ENCODE data around the gene TGFBRAP1. TPM values are rescaled to one million over a fixed set of nuclear protein-coding genes. Genes with fewer than 3 reads are reported as not detected.
A peak's percentile ranks its signal among the peaks of the same experiment; 100 is the strongest.

The TGFBRAP1 gene
- total RNA-seq, 1 experiment from 2014 or later = 16.7 TPM

GRCh38 chr2:105296017-105296611 lies 33.4 kb downstream of the TGFBRAP1 start:
- BruUV-seq (replicated peaks) = no TSS peak
- H3K36me3 ChIP-seq (ENCODE audit: low read depth) = no peaks in the 10 kb centered on the region; the same call in 1 of the 2 replicates
- H3K27me3 ChIP-seq (ENCODE audit: insufficient read depth, low read depth) = no peaks in the 10 kb centered on the region
- H3K79me2 ChIP-seq (ENCODE audit: low read depth) = no peaks in the 10 kb centered on the region
- H4K20me1 ChIP-seq (ENCODE audit: insufficient read depth) = peaks cover 13% of the 10 kb centered on the region; the same call in 1 of the 2 replicates
- H3F3A ChIP-seq (ENCODE audit: insufficient read depth, low read depth) = no peaks in the 10 kb centered on the region
- no peaks in the 10 kb centered on the region for H3K9me2 ChIP-seq (ENCODE audit: insufficient read depth)
- no peak overlapping the region for H3K27ac ChIP-seq
- ChIA-PET POLR2A (ENCODE audit: unreplicated experiment) (no interaction called here), CTCF (interaction anchor here (0.6 kb wide), 1 partner anchor 221 kb away, joined by 3 read pairs; no protein-coding TSS in a partner anchor)
- H3K9me3 ChIP-seq (ENCODE audit: insufficient read depth, low read depth) = no peaks in the 10 kb centered on the region
- no peak overlapping the region for H3K4me3 ChIP-seq
- no peak overlapping the region for H3K4me2 ChIP-seq
- no peak overlapping the region for H2AFZ ChIP-seq
- no peak for DNase-seq
- intact Hi-C loops (cut with micrococcal nuclease; ENCODE audit: unreplicated experiment) = no loop called here
- no peaks in the 10 kb centered on the region for H3K4me1 ChIP-seq (replicated peaks; ENCODE audit: insufficient read depth)
- TF ChIP-seq EZH2 (IDR thresholded peaks at IDR 0.05; ENCODE audit: low read depth) (no peak), CTCF (conservative IDR thresholded peaks at IDR 0.05) (no peak)

DNA sequence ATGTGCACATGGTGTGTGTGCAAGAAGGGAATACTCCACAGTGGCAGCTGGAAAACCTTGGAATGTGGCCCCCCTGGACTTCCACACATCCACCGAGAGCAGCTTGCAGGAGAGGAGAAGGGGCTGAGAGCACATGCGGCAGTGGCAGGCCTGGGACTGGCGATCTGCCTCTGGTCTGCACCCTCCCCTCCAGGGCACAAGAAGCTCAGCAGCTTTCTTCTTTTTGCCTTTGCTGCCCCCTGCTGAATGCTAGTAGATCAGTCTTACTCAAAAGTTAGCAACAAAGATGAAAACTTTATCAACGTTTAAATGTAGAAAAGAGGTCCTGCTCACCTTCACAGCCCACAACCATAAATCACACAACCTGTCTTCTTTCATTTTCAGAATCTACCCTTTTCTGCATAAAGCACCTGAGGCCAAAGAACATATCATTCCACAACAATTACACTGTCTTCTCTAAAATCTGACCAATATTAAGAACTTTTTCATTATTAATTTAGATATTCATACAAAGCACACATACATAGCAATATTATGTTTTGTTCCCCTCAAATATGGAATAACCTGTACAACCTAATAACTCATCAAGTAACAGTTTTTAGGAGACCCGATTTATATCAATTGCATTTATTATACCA lies 34.6 kb downstream of the TGFBRAP1 start:
- no peak overlapping the region for H3K27ac ChIP-seq
- peak; percentile 13 to 16 for DNase-seq
- intact Hi-C loops (cut with micrococcal nuclease; ENCODE audit: unreplicated experiment) = loop anchor here (1.0 kb wide), 1 partner anchor 181 kb away; no protein-coding TSS in a partner anchor
- CTCF ChIA-PET = interaction anchor here (0.6 kb wide), 1 partner anchor 65 kb away, joined by 4 read pairs; no protein-coding TSS in a partner anchor
- no TSS peak for BruUV-seq (replicated peaks)
- no peaks in the 10 kb centered on the region for H3K79me2 ChIP-seq (ENCODE audit: low read depth)
- no peaks in the 10 kb centered on the region for H3K9me2 ChIP-seq (ENCODE audit: insufficient read depth)
- H3K27me3 ChIP-seq (ENCODE audit: insufficient read depth, low read depth) = no peaks in the 10 kb centered on the region
- H2AFZ ChIP-seq = no peak overlapping the region
- H4K20me1 ChIP-seq (ENCODE audit: insufficient read depth) = peaks cover 11% of the 10 kb centered on the region; the same call in 1 of the 2 replicates
- H3K4me3 ChIP-seq = no peak overlapping the region
- no peaks in the 10 kb centered on the region for H3K9me3 ChIP-seq (ENCODE audit: insufficient read depth, low read depth)
- no peaks in the 10 kb centered on the region; the same call in 1 of the 2 replicates for H3K36me3 ChIP-seq (ENCODE audit: low read depth)
- no peak overlapping the region for H3K4me2 ChIP-seq
- H3F3A ChIP-seq (ENCODE audit: insufficient read depth, low read depth) = no peaks in the 10 kb centered on the region
- no peak for TF ChIP-seq EZH2 (IDR thresholded peaks at IDR 0.05; ENCODE audit: low read depth)
- TF ChIP-seq CTCF (conservative IDR thresholded peaks at IDR 0.05) = peak; percentile 67
- no peaks in the 10 kb centered on the region for H3K4me1 ChIP-seq (replicated peaks; ENCODE audit: insufficient read depth)
- POLR2A ChIA-PET (ENCODE audit: unreplicated experiment) = no interaction called here

DNA sequence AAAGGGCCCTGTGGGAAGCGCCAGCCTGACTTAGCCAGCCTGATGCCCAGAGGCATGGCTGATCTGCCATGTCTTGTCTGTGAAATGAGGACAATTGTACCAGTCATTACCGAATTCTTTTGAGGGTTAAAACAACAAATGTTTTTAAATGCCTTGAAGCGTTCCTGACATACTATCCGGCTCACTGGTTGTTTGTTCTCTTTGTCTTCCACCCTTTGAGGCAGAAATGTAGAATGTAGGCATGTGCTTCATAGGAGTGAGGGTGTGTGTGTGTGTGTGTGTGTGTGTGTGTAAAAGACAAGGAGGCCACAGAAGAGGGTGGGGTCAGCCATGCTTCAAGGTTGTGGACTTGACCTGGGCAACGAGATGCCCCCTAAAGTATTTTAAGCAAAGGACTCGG lies 35.5 kb downstream of the TGFBRAP1 start:
- Histone ChIP-seq H3F3A (ENCODE audit: insufficient read depth, low read depth) (no peaks in the 10 kb centered on the region), H3K9me3 (ENCODE audit: insufficient read depth, low read depth) (no peaks in the 10 kb centered on the region), H3K4me2 (no peak overlapping the region), H2AFZ (no peak overlapping the region), H3K4me1 (replicated peaks; ENCODE audit: insufficient read depth) (no peaks in the 10 kb centered on the region), H3K27ac (no peak overlapping the region), H4K20me1 (ENCODE audit: insufficient read depth) (peaks cover 8% of the 10 kb centered on the region; the same call in 1 of the 2 replicates), H3K9me2 (ENCODE audit: insufficient read depth) (no peaks in the 10 kb centered on the region), H3K27me3 (ENCODE audit: insufficient read depth, low read depth) (no peaks in the 10 kb centered on the region), H3K4me3 (no peak overlapping the region), H3K79me2 (ENCODE audit: low read depth) (no peaks in the 10 kb centered on the region), H3K36me3 (ENCODE audit: low read depth) (no peaks in the 10 kb centered on the region; the same call in 1 of the 2 replicates)
- ChIA-PET POLR2A (ENCODE audit: unreplicated experiment) (no interaction called here), CTCF (no interaction called here)
- no peak for TF ChIP-seq EZH2 (IDR thresholded peaks at IDR 0.05; ENCODE audit: low read depth)
- no peak for TF ChIP-seq CTCF (conservative IDR thresholded peaks at IDR 0.05)
- no TSS peak for BruUV-seq (replicated peaks)
- intact Hi-C loops (cut with micrococcal nuclease; ENCODE audit: unreplicated experiment) = no loop called here
- no peak for DNase-seq

Data from PC-9 (cell line).